ENCODE measurements around the gene SOX18. TPM values are rescaled to one million over a fixed set of nuclear protein-coding genes. Genes with fewer than 3 reads are reported as not detected.

SOX18 gene
- total RNA-seq, 2 experiments from 2014 or later: 0.25 TPM

DNA sequence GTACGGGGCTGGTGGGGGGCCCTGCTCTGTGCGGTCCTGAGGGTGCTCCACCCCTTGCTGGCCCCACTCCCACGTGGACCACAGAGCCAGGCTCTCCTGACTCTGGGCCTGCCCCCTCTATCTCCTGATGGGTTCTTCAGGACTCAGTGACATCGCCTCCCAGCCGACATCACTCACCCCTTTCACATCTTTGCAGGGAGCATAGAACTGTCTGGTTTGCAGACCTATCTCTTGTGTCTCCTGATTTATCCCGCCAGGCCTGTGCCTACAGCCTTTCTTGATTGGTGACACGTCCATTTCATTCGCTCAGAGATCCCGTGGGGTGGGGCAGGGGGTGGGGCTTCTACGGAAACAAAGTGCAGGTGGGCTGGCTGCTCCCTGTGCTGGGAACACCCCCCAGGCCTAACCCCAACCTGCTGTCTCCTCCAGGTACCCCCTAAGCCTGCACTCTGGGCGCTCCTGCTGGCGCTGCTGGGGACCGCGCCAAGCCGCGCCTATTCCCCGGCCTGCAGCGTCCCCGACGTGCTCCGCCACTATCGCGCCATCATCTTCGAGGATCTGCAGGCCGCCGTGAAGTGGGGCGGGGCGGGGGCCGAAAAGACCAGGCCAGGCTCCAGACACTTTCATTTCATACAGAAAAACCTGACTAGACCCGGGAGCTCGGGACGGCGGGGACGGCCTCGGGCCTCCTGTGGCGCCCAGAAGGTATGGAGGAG, 11.8 kb downstream of the SOX18 start:
- peaks cover 1% of the 10 kb centered on the region for H3K27me3 Mint-ChIP-seq
- H3K27ac Mint-ChIP-seq: peak overlapping the region; percentile 97
- no peaks in the 10 kb centered on the region for H3K9me3 Mint-ChIP-seq
- H3K4me1 Mint-ChIP-seq: peaks cover 68% of the 10 kb centered on the region
- DNase-seq: no peak
- CTCF ChIA-PET: interaction anchor here (1.0 to 6.8 kb wide), 18 partner anchors 9 to 499 kb away, joined by 3 to 117 read pairs (median 6); partner anchors contain the start of genes ARFRP1, LKAAEAR1, OPRL1 and PRPF6
- peaks cover 11% of the 10 kb centered on the region for H3K36me3 Mint-ChIP-seq (ENCODE audit: low read depth)
- peak overlapping the region; percentile 64 for H3K4me3 Mint-ChIP-seq
- POLR2A ChIA-PET: interaction anchor here (1.1 to 7.2 kb wide), 17 partner anchors 10 to 517 kb away, joined by 3 to 83 read pairs (median 5); partner anchors contain the start of genes LKAAEAR1, OPRL1, PPDPF and PRPF6

DNA sequence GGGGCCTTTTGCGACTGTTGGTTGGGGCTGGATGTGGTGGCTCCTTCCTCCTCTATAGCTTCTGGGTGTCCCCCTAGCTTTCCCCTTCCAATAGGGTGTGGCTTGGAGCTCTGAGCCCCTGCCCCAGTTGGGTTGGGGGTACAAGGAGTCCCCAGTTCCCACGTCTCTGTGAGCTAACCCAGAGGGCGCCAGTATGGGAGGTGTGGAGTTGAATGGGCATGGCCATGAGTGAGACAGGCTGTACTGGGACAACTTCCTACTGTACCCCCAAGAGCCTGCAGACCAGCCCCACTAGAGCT, 12.3 kb downstream of the SOX18 start:
- Mint-ChIP-seq H3K36me3 (ENCODE audit: low read depth) (peaks cover 14% of the 10 kb centered on the region), H3K4me1 (peaks cover 69% of the 10 kb centered on the region), H3K9me3 (no peaks in the 10 kb centered on the region), H3K27ac (peak overlapping the region; percentile 97), H3K4me3 (peak overlapping the region; percentile 64), H3K27me3 (peaks cover 1% of the 10 kb centered on the region)
- ChIA-PET CTCF (interaction anchor here (3.5 to 6.8 kb wide), 2 partner anchors 56 to 63 kb away, joined by 19 to 117 read pairs; partner anchors contain the start of genes PRPF6 and SAMD10), POLR2A (interaction anchor here (1.1 to 7.2 kb wide), 5 partner anchors 10 to 59 kb away, joined by 3 to 83 read pairs (median 4); partner anchors contain the start of genes PRPF6, SAMD10 and TCEA2)
- no peak for DNase-seq

DNA sequence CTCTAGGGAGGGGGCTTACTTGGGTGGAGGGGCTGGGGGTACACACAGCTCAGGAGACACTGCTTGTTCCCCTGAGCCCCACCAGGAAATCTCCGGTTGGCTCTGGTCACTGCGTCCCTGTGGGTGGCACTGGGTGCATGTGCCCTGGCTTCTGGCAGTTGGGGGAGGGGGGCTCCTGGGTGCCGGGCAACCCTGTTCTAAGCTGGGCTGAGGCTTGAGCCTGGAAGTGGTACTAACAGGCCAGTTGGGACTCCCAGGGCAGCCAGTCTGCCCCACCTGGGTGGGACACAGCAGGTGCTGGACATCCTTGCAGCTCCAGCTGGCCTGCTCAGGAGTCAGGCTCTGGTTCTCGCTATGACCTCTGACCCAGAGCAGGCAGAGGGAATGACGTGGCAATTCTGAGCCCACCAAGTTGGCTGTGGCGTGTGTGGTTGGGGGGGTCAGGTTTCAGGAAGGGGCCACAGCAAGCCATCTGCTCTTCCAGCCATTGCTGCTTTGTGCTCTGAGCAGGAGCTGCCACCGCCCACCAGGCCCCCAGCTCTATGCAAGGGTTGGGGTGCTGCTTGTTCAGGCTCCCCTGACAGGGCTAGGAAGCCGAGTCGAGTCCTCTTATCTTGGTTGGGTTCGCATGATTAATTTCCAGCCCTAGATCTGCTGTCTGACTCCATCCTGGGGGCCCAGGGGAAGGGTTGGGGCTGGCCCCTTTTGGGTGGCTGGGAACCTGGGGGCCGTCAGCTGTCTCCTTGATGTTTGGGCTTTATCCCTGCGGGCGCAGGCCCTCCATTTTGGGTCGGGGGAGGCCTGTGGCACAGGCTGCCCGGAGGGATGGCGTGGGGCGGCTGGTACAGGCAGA, 12.9 kb downstream of the SOX18 start:
- ChIA-PET CTCF (interaction anchor here (3.5 to 6.8 kb wide), 2 partner anchors 56 to 62 kb away, joined by 19 to 117 read pairs; partner anchors contain the start of genes PRPF6 and SAMD10), POLR2A (interaction anchor here (1.0 to 7.2 kb wide), 5 partner anchors 9 to 59 kb away, joined by 3 to 83 read pairs (median 3); partner anchors contain the start of genes PRPF6 and SAMD10)
- peaks cover 63% of the 10 kb centered on the region for H3K4me1 Mint-ChIP-seq
- no peak for DNase-seq
- H3K27me3 Mint-ChIP-seq: peaks cover 1% of the 10 kb centered on the region
- peak overlapping the region; percentile 97 for H3K27ac Mint-ChIP-seq
- H3K4me3 Mint-ChIP-seq: no peak overlapping the region
- no peaks in the 10 kb centered on the region for H3K9me3 Mint-ChIP-seq
- H3K36me3 Mint-ChIP-seq (ENCODE audit: low read depth): peaks cover 17% of the 10 kb centered on the region

DNA sequence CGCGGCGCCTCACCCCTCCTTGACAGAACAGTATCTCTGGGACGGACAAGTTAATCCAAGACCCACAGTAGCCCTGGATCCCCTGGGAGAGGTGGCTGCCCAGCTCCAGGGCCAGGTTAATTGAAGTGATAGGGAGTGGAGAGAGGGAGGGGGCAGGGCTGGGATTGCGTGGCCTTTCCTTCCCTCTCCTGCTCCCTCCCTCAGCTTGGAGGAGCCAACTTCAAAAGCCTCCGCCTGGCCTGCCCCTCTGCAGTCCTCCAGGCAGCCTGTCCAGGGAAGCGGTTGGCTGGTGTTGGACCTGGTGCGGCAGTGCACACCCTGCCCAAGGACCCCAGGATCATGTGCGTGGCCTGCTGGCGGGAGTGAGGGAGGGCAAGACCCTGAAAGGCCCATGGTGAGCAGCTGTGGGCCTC, 13.5 kb downstream of the SOX18 start, which contains the start of gene C20orf204:
Gene C20orf204, plus strand, starts transcription at position 250 of the 413 bp plus-strand sequence. Its CDS starts 142 bp downstream, at position 392.
- H3K27ac Mint-ChIP-seq: peak within 1 kb of the TSS; percentile 97
- no peaks in the 10 kb centered on the region for H3K9me3 Mint-ChIP-seq
- H3K4me3 Mint-ChIP-seq: peak within 1 kb of the TSS; percentile 38
- no peak for DNase-seq
- POLR2A ChIA-PET: interaction anchor here (1.0 to 7.2 kb wide), 3 partner anchors 30 to 58 kb away, joined by 3 to 83 read pairs (median 4); partner anchors contain the start of genes PRPF6 and SAMD10
- peaks cover 21% of the 10 kb centered on the region for H3K36me3 Mint-ChIP-seq (ENCODE audit: low read depth)
- CTCF ChIA-PET: interaction anchor here (6.8 kb wide), 1 partner anchor 55 kb away, joined by 117 read pairs; the partner anchor contains the start of genes PRPF6 and SAMD10
- peaks cover 61% of the 10 kb centered on the region for H3K4me1 Mint-ChIP-seq
- H3K27me3 Mint-ChIP-seq: no peaks in the 10 kb centered on the region

DNA sequence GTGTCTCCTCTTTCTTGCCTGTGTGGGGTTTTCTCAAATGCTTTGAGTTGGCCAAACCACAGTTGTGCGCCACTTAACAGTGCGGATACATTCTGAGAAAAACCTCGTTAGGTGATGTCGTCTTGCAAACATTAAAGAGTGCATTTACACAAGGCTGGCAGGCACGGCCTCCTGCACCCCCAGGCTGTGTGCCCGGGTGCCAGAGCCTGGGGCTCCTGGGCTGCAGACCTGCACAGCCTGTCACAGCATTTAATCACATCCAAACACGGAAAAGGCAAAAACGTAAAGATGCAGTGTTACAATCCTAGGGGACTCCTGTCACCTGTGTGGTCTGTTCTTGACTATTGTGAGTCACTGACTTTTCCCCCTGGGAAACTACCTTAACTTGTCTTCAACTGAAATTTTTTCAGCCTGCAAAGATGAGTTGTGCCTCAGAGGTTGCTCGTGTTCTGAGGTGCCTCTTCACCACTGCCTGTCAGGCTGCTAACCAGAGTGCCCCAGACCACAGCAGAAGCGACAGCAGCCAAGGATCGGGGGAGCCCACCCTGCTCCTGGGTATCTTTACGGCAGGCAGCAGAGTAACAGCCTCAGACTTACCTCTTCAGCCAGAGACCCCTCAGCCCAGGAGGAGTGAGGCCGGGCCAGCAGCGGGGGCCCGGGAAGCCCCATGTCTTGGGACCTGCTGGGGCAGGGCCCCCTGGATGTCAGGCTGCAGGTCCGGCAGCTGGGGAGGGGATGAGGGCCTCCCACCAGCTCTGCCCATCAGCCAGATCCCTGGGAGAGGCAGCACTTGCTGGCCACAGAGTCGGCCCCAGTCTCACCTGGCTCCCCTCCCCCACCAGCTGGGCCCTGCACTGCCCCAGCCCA, 14.1 kb downstream of the SOX18 start:
- DNase-seq: peak; percentile 72
- peak overlapping the region; percentile 97 for H3K27ac Mint-ChIP-seq
- no peaks in the 10 kb centered on the region for H3K27me3 Mint-ChIP-seq
- ChIA-PET POLR2A (interaction anchor here (1.0 to 7.2 kb wide), 3 partner anchors 31 to 57 kb away, joined by 3 to 83 read pairs (median 4); partner anchors contain the start of genes PRPF6 and SAMD10), CTCF (interaction anchor here (6.8 kb wide), 1 partner anchor 55 kb away, joined by 117 read pairs; the partner anchor contains the start of genes PRPF6 and SAMD10)
- peak overlapping the region; percentile 38 for H3K4me3 Mint-ChIP-seq
- H3K4me1 Mint-ChIP-seq: peaks cover 58% of the 10 kb centered on the region
- peaks cover 27% of the 10 kb centered on the region for H3K36me3 Mint-ChIP-seq (ENCODE audit: low read depth)
- H3K9me3 Mint-ChIP-seq: no peaks in the 10 kb centered on the region

DNA sequence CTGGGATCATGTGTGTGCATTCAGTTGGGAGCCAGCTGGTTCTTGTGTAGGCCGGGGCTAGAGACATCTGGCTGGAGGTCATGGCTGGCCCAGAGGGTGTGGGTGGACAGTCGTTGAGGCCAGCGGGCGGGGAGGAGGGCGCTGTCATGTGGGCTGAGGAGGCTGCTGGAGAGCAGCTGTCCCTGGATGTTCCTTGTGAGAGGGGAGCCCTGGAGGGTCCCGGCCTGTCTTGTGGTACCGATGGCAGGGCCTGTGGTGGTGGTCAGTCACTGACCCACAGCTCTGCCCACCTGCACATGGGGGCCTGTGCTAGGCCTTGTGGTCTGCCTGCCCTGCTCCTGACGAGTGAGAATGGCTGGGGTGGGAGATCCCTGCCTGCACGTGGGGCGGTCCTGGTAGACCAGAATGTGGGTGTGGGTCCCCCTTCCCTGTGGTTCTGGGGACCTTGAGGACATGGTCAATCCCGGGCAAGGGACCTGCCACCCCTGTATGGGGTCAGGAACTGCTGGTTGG, 15.4 kb downstream of the SOX18 start:
- ChIA-PET CTCF (interaction anchor here (0.5 to 1.1 kb wide), 3 partner anchors 9 to 497 kb away, joined by 3 to 4 read pairs (median 3); partner anchors contain the start of gene PTK6), POLR2A (interaction anchor here (0.8 to 1.0 kb wide), 3 partner anchors 25 to 53 kb away, joined by 3 read pairs; partner anchors contain the start of gene PRPF6)
- H3K27ac Mint-ChIP-seq: peak overlapping the region; percentile 97
- no peaks in the 10 kb centered on the region for H3K9me3 Mint-ChIP-seq
- no peak for DNase-seq
- H3K4me3 Mint-ChIP-seq: no peak overlapping the region
- no peaks in the 10 kb centered on the region for H3K27me3 Mint-ChIP-seq
- H3K4me1 Mint-ChIP-seq: peaks cover 45% of the 10 kb centered on the region
- peaks cover 39% of the 10 kb centered on the region for H3K36me3 Mint-ChIP-seq (ENCODE audit: low read depth)

DNA sequence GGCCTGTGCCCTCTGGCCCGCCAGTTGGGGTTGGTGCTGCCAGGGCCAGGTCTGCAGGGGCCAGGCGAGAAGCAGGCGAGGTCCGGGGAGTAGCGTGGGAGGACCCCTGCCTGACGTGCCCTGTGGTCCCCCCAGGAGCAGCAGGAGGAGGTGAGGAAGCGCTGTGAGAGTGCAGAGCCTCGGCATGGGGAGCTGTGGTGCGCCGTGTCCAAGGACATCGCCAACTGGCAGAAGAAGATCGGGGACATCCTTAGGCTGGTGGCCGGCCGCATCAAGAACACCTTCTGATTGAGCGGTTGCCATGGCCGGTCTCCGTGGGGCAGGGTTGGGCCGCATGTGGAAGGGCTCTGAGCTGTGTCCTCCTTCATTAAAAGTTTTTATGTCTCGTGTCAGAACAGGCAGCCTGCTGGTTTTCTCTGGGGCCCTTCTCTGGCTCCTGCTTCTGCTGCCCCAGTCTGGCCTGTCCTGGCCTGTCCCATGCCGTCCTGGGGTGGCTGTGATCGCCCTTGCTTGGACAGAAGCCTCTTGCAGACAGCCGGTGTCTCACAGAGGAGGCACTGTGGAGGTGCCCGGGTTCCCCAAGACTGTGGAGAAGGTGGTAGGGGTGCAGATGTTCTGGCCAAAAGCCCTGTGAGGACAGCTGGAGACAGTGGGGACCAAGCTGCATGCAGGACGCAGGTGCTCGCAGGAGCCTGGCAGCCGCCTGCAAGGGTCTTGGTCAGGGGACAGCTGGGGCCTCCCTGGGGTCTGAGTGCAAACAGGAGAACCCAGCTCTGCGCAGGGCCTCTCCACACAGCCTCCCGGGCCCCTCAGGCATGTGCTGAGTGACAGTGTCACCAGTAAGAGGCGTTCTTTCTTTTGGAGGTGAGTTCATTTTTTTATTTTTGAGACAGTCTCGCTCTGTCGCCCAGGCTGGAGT, 16.5 kb downstream of the SOX18 start:
- Mint-ChIP-seq H3K9me3 (no peaks in the 10 kb centered on the region), H3K4me1 (peaks cover 45% of the 10 kb centered on the region), H3K4me3 (no peak overlapping the region), H3K36me3 (ENCODE audit: low read depth) (peaks cover 44% of the 10 kb centered on the region), H3K27me3 (no peaks in the 10 kb centered on the region), H3K27ac (peak overlapping the region; percentile 97)
- DNase-seq: no peak
- CTCF ChIA-PET: interaction anchor here (1.1 kb wide), 1 partner anchor 51 kb away, joined by 4 read pairs; no protein-coding TSS in a partner anchor
- POLR2A ChIA-PET: no interaction called here

DNA sequence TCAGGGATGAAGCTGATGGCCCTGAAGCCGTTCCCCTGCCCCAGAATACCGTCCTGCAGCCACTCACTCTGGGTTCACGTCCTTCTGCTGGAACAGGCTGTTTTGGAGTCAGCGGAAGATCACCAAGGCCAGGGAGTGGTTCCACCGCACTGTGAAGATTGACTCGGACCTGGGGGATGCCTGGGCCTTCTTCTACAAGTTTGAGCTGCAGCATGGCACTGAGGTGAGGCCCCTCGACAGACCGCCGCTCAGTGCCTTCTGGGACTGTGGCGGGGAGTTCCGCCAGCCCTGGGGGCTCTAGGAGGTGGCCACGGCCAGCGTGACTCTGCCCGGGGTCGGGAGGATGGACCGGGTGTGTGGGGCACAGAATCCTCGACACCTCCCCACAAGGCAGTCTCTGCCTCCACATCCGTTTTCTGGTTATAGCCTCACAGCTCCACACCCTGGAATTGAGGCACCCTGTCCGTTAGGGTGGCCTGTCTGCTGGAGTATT, 17.6 kb downstream of the SOX18 start:
- no peak overlapping the region for H3K4me3 Mint-ChIP-seq
- no peaks in the 10 kb centered on the region for H3K9me3 Mint-ChIP-seq
- H3K36me3 Mint-ChIP-seq (ENCODE audit: low read depth): peaks cover 55% of the 10 kb centered on the region
- H3K27ac Mint-ChIP-seq: no peak overlapping the region
- CTCF ChIA-PET: interaction anchor here (0.7 kb wide), 1 partner anchor 52 kb away, joined by 3 read pairs; no protein-coding TSS in a partner anchor
- no peaks in the 10 kb centered on the region for H3K27me3 Mint-ChIP-seq
- H3K4me1 Mint-ChIP-seq: peaks cover 34% of the 10 kb centered on the region
- no peak for DNase-seq
- POLR2A ChIA-PET: no interaction called here

DNA sequence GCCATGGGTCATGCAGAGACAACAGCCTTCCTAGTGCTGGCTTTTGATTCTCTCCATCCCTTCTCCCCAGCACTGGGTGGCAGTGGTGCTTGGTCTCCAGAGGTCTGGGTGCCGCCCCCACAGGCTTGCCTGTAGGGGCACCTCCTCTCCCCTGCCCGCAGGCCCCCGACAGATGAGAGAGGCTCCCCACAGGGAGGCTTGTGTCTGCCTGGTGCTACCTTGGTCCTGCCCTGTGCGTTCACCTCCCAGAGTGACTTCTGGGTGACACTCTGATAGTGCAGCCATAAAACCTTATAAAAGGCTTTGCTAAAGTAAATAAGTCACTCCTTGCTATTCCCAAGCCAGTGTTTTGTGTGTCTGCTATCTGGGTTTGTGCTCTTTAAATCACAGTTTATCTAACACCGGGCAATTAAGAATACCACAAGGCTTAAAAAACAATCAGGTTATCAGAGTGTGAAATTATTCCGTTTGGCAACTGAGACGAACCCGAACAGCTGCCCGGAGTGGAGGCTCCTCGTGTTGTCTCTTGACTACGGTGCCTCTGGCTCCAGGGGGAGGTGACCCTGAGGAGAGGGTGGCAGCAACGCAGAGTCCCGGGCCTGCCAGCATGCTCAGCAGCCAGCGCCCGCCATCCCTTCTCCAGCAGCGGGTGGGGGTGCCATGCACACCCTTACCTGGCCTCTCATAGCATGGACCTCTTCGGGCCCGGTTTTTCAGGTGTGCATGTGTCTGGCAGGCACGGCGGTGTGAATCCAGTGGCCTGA, 18.9 kb downstream of the SOX18 start:
- Mint-ChIP-seq H3K4me1 (peaks cover 22% of the 10 kb centered on the region), H3K9me3 (no peaks in the 10 kb centered on the region), H3K27me3 (no peaks in the 10 kb centered on the region), H3K27ac (no peak overlapping the region), H3K36me3 (ENCODE audit: low read depth) (peaks cover 62% of the 10 kb centered on the region), H3K4me3 (no peak overlapping the region)
- no peak for DNase-seq
- ChIA-PET CTCF (interaction anchor here (0.7 kb wide), 1 partner anchor 50 kb away, joined by 3 read pairs; no protein-coding TSS in a partner anchor), POLR2A (no interaction called here)

DNA sequence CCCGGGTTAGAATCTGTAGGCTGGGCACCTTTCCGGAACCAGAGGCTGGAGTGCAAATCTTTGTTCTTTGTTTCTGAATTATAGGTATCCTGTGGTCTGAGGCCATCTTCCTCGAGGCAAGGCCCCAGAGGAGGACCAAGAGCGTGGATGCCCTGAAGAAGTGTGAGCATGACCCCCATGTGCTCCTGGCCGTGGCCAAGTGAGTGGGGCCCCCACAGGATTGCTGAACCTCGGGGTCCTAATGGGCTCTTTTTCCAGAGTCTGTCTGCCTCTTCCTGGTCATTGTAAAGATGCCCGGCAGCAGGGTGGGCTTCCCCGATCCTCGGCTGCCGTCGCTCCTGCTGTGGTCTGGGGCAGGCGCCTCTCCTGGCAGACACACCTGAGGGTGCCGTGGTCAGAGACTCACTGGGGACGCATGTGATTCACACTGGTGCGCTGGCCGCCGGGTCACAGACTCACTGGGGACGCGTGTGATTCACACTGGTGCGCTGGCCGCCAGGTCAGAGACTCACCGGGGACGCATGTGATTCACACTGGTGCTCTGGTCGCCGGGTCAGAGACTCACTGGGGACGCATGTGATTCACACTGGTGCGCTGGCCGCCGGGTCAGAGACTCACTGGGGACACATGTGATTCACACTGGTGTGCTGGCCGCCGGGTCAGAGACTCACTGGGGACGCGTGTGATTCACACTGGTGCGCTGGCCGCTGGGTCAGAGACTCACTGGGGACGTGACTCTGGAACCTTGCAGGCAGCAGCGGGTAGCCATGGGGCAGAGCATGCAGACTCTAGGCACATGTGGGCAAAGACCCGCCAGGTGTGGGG, 19.9 kb downstream of the SOX18 start:
- peaks cover 64% of the 10 kb centered on the region for H3K36me3 Mint-ChIP-seq (ENCODE audit: low read depth)
- H3K27me3 Mint-ChIP-seq: no peaks in the 10 kb centered on the region
- ChIA-PET CTCF (no interaction called here), POLR2A (no interaction called here)
- DNase-seq: no peak
- H3K27ac Mint-ChIP-seq: no peak overlapping the region
- no peak overlapping the region for H3K4me3 Mint-ChIP-seq
- peaks cover 12% of the 10 kb centered on the region for H3K4me1 Mint-ChIP-seq
- no peaks in the 10 kb centered on the region for H3K9me3 Mint-ChIP-seq
